ENCODE data around the gene CERS6. TPM values are rescaled to one million over a fixed set of nuclear protein-coding genes. Genes with fewer than 3 reads are reported as not detected.

Gene CERS6
- total RNA-seq, 1 experiment from 2014 or later = 30.3 TPM

DNA sequence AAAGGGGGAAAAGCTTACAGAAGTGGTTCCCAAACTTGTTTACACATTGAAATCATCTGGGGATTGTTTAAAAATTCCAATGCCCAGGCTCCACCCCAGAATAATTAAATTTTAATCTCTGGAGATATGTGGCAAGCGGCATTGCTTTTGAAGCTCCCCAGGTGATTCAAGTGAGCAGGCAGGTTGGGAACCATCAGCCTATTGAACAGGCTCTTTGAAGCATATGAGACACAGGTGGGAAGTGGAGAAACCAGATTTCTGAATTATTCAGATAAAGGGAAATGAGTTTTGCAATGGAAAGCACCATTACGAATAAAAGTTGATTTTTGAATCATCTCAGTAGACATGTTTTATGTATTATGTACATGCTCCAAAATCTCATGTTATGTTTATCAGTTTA, 288.8 kb downstream of the CERS6 start:
- intact Hi-C loops (cut with micrococcal nuclease; ENCODE audit: unreplicated experiment) = no loop called here
- H3K27ac ChIP-seq (ENCODE audit: low read length) = no peak overlapping the region
- BruUV-seq (replicated peaks) = no TSS peak
- TF ChIP-seq TCF7L2 (IDR thresholded peaks at IDR 0.05; ENCODE audit: low read depth, low read length) (no peak), POLR2AphosphoS5 (IDR thresholded peaks at IDR 0.05; ENCODE audit: low read depth, low read length) (no peak), SIN3A (IDR thresholded peaks at IDR 0.05; ENCODE audit: borderline replicate concordance, insufficient read depth, low read depth, low read length) (no peak)
- TF ChIP-seq, protein P1, sequence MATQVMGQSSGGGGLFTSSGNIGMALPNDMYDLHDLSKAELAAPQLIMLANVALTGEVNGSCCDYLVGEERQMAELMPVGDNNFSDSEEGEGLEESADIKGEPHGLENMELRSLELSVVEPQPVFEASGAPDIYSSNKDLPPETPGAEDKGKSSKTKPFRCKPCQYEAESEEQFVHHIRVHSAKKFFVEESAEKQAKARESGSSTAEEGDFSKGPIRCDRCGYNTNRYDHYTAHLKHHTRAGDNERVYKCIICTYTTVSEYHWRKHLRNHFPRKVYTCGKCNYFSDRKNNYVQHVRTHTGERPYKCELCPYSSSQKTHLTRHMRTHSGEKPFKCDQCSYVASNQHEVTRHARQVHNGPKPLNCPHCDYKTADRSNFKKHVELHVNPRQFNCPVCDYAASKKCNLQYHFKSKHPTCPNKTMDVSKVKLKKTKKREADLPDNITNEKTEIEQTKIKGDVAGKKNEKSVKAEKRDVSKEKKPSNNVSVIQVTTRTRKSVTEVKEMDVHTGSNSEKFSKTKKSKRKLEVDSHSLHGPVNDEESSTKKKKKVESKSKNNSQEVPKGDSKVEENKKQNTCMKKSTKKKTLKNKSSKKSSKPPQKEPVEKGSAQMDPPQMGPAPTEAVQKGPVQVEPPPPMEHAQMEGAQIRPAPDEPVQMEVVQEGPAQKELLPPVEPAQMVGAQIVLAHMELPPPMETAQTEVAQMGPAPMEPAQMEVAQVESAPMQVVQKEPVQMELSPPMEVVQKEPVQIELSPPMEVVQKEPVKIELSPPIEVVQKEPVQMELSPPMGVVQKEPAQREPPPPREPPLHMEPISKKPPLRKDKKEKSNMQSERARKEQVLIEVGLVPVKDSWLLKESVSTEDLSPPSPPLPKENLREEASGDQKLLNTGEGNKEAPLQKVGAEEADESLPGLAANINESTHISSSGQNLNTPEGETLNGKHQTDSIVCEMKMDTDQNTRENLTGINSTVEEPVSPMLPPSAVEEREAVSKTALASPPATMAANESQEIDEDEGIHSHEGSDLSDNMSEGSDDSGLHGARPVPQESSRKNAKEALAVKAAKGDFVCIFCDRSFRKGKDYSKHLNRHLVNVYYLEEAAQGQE (IDR thresholded peaks at IDR 0.05; ENCODE audit: insufficient read depth in 1 of 2, low read depth in 2 of 2, low read length in 1 of 2) = no peak
- TF ChIP-seq, protein P2, sequence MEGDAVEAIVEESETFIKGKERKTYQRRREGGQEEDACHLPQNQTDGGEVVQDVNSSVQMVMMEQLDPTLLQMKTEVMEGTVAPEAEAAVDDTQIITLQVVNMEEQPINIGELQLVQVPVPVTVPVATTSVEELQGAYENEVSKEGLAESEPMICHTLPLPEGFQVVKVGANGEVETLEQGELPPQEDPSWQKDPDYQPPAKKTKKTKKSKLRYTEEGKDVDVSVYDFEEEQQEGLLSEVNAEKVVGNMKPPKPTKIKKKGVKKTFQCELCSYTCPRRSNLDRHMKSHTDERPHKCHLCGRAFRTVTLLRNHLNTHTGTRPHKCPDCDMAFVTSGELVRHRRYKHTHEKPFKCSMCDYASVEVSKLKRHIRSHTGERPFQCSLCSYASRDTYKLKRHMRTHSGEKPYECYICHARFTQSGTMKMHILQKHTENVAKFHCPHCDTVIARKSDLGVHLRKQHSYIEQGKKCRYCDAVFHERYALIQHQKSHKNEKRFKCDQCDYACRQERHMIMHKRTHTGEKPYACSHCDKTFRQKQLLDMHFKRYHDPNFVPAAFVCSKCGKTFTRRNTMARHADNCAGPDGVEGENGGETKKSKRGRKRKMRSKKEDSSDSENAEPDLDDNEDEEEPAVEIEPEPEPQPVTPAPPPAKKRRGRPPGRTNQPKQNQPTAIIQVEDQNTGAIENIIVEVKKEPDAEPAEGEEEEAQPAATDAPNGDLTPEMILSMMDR (IDR thresholded peaks at IDR 0.05) = no peak
- in situ Hi-C loops (cut with HindIII; ENCODE audit: low pct_unique_long_range_greater_than_20kb, low sequenced_read_pairs) = no loop called here
- H3K27me3 ChIP-seq (ENCODE audit: control insufficient read depth, insufficient read depth, low read length) = no peaks in the 10 kb centered on the region
- DNase-seq (ENCODE audit: low read depth, low spot score) = no peak
- H3K9me3 ChIP-seq (ENCODE audit: control insufficient read depth, insufficient read depth, low read depth, low read length) = no peaks in the 10 kb centered on the region
- ATAC-seq = no peak
- CTCF ChIA-PET = no interaction called here
- H3K36me3 ChIP-seq (ENCODE audit: control insufficient read depth, insufficient read depth, low read length) = no peaks in the 10 kb centered on the region
- H3K4me3 ChIP-seq (ENCODE audit: low read depth in 2 of 2, low read length in 2 of 2) = no peak overlapping the region
- POLR2A ChIA-PET = interaction anchor here (0.5 to 0.9 kb wide), 2 partner anchors 14 to 112 kb away, joined by 3 to 10 read pairs; no protein-coding TSS in a partner anchor
- no peaks in the 10 kb centered on the region for H3K4me1 ChIP-seq (ENCODE audit: control insufficient read depth, insufficient read depth, low read length)

DNA sequence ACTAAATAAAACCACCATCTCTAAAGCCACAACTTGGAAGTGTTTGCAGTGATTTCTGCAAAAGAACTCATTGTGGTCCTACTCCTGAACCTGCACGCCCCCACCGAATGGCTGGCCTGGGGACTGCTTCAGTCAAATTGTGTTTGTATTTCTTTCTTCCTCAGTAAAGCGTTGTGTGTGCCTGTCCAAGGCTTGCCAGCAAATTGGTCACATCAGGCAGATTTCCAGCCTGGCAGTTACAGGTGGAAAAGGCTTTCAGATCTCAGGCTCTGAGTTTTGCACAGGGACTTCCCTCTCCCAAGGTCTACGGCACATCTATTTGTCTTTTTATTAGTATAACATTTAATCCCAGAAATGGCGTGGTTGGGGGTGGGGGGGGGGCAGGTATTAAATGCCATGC, 292.4 kb downstream of the CERS6 start:
- ChIA-PET POLR2A (no interaction called here), CTCF (no interaction called here)
- ATAC-seq (no peak), DNase-seq (ENCODE audit: low read depth, low spot score) (no peak)
- no TSS peak for BruUV-seq (replicated peaks)
- H3K36me3 ChIP-seq (ENCODE audit: control insufficient read depth, insufficient read depth, low read length) = no peaks in the 10 kb centered on the region
- no peaks in the 10 kb centered on the region for H3K27me3 ChIP-seq (ENCODE audit: control insufficient read depth, insufficient read depth, low read length)
- H3K9me3 ChIP-seq (ENCODE audit: control insufficient read depth, insufficient read depth, low read depth, low read length) = no peaks in the 10 kb centered on the region
- intact Hi-C loops (cut with micrococcal nuclease; ENCODE audit: unreplicated experiment) (no loop called here), in situ Hi-C loops (cut with HindIII; ENCODE audit: low pct_unique_long_range_greater_than_20kb, low sequenced_read_pairs) (no loop called here)
- no peaks in the 10 kb centered on the region for H3K4me1 ChIP-seq (ENCODE audit: control insufficient read depth, insufficient read depth, low read length)
- H3K4me3 ChIP-seq (ENCODE audit: low read depth in 2 of 2, low read length in 2 of 2) = no peak overlapping the region
- TF ChIP-seq POLR2AphosphoS5 (IDR thresholded peaks at IDR 0.05; ENCODE audit: low read depth, low read length) = no peak
- TF ChIP-seq, protein P1 (IDR thresholded peaks at IDR 0.05; ENCODE audit: insufficient read depth in 1 of 2, low read depth in 2 of 2, low read length in 1 of 2) = no peak
- no peak for TF ChIP-seq SIN3A (IDR thresholded peaks at IDR 0.05; ENCODE audit: borderline replicate concordance, insufficient read depth, low read depth, low read length)
- no peak for TF ChIP-seq TCF7L2 (IDR thresholded peaks at IDR 0.05; ENCODE audit: low read depth, low read length)
- TF ChIP-seq, protein P2 (IDR thresholded peaks at IDR 0.05) = no peak
- no peak overlapping the region for H3K27ac ChIP-seq (ENCODE audit: low read length)
